T-cell (primary cell): ENCODE measurements around the gene SMPD3. TPM values are rescaled to one million over a fixed set of nuclear protein-coding genes. Genes with fewer than 3 reads are reported as not detected.

Experiments
- ATAC-seq, 4 experiments: fragments of 200-7000 bp in 3 of 4; fragments of 150-1000 bp in 1 of 4; cut with Tn5 transposase; replicated peaks in 1 of 4; 1 replicate in 3 of 4; 2 replicates in 1 of 4; pipeline ENCODE4 v1.10.0; 2021; ENCODE audit warnings: moderate library complexity in 3 of 4, mild to moderate bottlenecking in 2 of 4, moderate number of reproducible peaks in 1 of 4
- CTCF ChIA-PET, 2 donors: fragments of 300-600 bp; sonication (Branson Sonifier 250); formaldehyde crosslinking; loops; one replicate each; lab custom pipeline; 2022; ENCODE audit warnings: antibody characterized with exemption in 2 of 2; lab: Charles Lee
- POLR2A ChIA-PET, 2 donors: fragments of 300-600 bp; sonication (Branson Sonifier 250); formaldehyde crosslinking; loops; one replicate each; lab custom pipeline; 2022; ENCODE audit warnings: antibody characterized with exemption in 2 of 2; lab: Charles Lee
- DNase-seq, 35 experiments: peaks; one replicate each; pipeline versions ENCODE4 v3.0.0 to v3.0.0-alpha.2; 2013 to 2023
- H3K27ac ChIP-seq: one replicate; pipeline ENCODE4 v1.5.1; 2013; ENCODE audit warnings: low read length
- H3K27me3 ChIP-seq, 2 experiments: replicated peaks in 1 of 2; 1 replicate in 1 of 2; 2 replicates in 1 of 2; pipeline versions ENCODE4 v1.6.1 to v1.7.0; 2013; ENCODE audit warnings: low read length in 1 of 2, mixed read lengths in 1 of 2; ENCODE audit not compliant: control insufficient read depth in 2 of 2, insufficient read depth in 2 of 2; ENCODE audit errors: extremely low read depth in 1 of 2
- H3K36me3 ChIP-seq, 2 donors: 1 replicate in 1 of 2; 2 replicates in 1 of 2; pipeline versions ENCODE4 v1.6.1 to v1.7.0; 2013; ENCODE audit warnings: low read length in 1 of 2; ENCODE audit not compliant: control insufficient read depth in 2 of 2, insufficient read depth in 1 of 2; ENCODE audit errors: extremely low read depth in 1 of 2
- H3K4me1 ChIP-seq, 2 experiments: 1 replicate in 1 of 2; 2 replicates in 1 of 2; pipeline versions ENCODE4 v1.6.1 to v1.7.0; 2013; ENCODE audit warnings: low read length in 2 of 2, mixed read lengths in 1 of 2; ENCODE audit not compliant: insufficient read depth in 2 of 2, control insufficient read depth in 1 of 2; ENCODE audit errors: extremely low read depth in 1 of 2
- H3K4me3 ChIP-seq, 2 donors: 1 replicate in 1 of 2; 2 replicates in 1 of 2; pipeline versions ENCODE4 v1.5.1 to v1.7.0; 2013; ENCODE audit warnings: mild to moderate bottlenecking in 2 of 2, low read length in 1 of 2, moderate library complexity in 1 of 2; ENCODE audit not compliant: control insufficient read depth in 1 of 2; ENCODE audit errors: extremely low read depth in 1 of 2
- H3K9me3 ChIP-seq: 2 replicates; pipeline ENCODE4 v1.7.0; 2013
- H3K27ac Mint-ChIP-seq, 2 donors: one replicate each; pipeline ENCODE4 v1.8.0; 2020 to 2021; ENCODE audit warnings: mild to moderate bottlenecking in 2 of 2, mixed read lengths in 2 of 2
- H3K27me3 Mint-ChIP-seq, 2 donors: one replicate each; pipeline ENCODE4 v1.8.0; 2021 to 2022; ENCODE audit warnings: mixed read lengths in 2 of 2
- H3K36me3 Mint-ChIP-seq: one replicate; pipeline ENCODE4 v1.8.0; 2021; ENCODE audit warnings: mixed read lengths
- H3K4me1 Mint-ChIP-seq, 3 donors: one replicate each; pipeline ENCODE4 v1.8.0; 2020 to 2022; ENCODE audit warnings: mixed read lengths in 3 of 3, mild to moderate bottlenecking in 1 of 3
- H3K4me3 Mint-ChIP-seq, 3 donors: one replicate each; pipeline ENCODE4 v1.8.0; 2020 to 2022; ENCODE audit warnings: mild to moderate bottlenecking in 3 of 3, mixed read lengths in 3 of 3, moderate library complexity in 3 of 3
- H3K9me3 Mint-ChIP-seq, 3 donors: one replicate each; pipeline ENCODE4 v1.8.0; 2020 to 2022; ENCODE audit warnings: mixed read lengths in 3 of 3
- WGBS: methylation state at CpG from one replicate; pipeline ENCODE4 v1.1.5; 2013; ENCODE audit warnings: missing lambda C conversion rate; ENCODE audit not compliant: insufficient coverage; 5-methylcytosine and 5-hydroxymethylcytosine counted together
- total RNA-seq, 35 experiments: library from RNA in 6 of 35; stranded (reverse) in 6 of 35; fragments of 120-200 nt in 1 of 35; gene quantifications; one replicate each; pipeline versions ENCODE4 v1.2.1 to v1.2.4 and lab custom pipeline; 2013 to 2026

Gene SMPD3
- total RNA-seq, 5 donors from 2014 or later (not counting 1 experiment from before 2014, with no cell fraction given), result 0.93 to 2.3 (median 1.7) TPM

DNA sequence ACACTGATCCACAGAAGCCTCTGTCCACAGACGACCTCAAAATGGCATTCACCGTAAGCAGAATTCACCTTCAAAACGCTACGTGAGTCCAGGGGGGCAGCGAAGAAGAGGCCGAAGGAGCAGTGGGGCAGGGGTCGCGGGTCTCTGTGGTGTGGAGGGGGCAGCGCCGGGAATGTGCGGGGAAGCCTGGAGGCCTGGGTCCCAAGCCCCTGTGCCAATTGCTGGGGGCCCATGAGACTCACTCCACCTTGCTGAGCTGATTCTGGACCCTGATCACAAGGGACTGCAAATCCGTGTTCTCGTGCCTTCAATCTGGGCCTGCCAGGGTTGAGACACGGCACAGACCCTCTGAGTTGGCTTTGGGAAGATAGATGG is 43.3 kb upstream of the SMPD3 start:
- ATAC-seq (no peak), DNase-seq (no peak)
- no peak overlapping the region for H3K27ac Mint-ChIP-seq
- Histone ChIP-seq H3K9me3 (no peaks in the 10 kb centered on the region), H3K4me1 (no peaks in the 10 kb centered on the region), H3K36me3 (no peaks in the 10 kb centered on the region), H3K27ac (no peak overlapping the region), H3K27me3 (peaks cover 0 to 27% of the 10 kb centered on the region in 2 experiments), H3K4me3 (no peak overlapping the region)
- WGBS, result 85% methylated on average over 9 of the region's 14 CpGs
- no peak overlapping the region for H3K4me3 Mint-ChIP-seq
- H3K36me3 Mint-ChIP-seq, result no peaks in the 10 kb centered on the region
- peaks cover 0 to 5% (median 5%) of the 10 kb centered on the region in 3 donors for H3K4me1 Mint-ChIP-seq
- POLR2A ChIA-PET, result no interaction called here
- no peaks in the 10 kb centered on the region for H3K9me3 Mint-ChIP-seq
- no peaks in the 10 kb centered on the region for H3K27me3 Mint-ChIP-seq
- CTCF ChIA-PET, result no interaction called here

DNA sequence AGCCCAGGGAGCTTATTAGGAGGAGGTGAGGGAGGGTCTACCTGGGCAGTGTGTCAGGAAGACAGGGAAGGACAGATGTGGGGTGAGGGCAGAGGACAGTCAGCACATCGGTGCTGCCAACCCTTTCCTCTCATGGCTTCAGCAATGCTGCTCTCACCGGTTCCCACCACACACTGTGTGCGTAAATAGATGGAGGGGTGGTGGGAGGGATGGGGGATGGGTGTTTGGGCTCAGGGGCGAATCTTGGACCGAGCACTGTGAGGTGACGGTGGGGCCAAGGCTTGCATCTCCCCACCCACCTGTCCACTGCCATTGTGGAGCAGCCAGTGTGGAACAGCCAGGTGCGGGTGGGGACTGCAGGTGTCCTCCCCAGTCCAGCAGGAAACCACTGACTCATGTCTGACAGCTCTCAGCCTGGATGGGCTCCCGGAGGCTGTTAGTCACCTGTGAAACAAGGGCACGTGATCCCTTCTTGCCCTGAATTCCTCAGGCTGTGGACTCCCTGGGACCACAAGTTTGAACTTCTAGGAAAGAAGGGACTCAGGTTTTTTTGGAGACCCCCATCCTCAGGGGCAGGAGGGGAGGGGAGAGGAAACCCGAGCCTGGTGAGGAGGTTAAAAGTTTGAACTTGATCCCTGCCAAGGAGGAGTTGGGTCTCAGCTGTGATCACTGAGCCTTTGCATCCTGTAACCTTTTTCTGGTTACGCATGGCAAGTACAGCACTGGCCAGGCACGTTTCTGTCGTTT is 42.7 kb upstream of the SMPD3 start:
- DNase-seq (no peak), ATAC-seq (no peak)
- ChIA-PET POLR2A (interaction anchor here (0.5 to 0.7 kb wide), 2 partner anchors 10 to 772 kb away, joined by 3 to 5 read pairs; no protein-coding TSS in a partner anchor), CTCF (no interaction called here)
- Mint-ChIP-seq H3K4me3 (no peak overlapping the region), H3K27me3 (no peaks in the 10 kb centered on the region), H3K4me1 (peaks cover 0 to 5% (median 5%) of the 10 kb centered on the region in 3 donors), H3K36me3 (no peaks in the 10 kb centered on the region), H3K27ac (no peak overlapping the region), H3K9me3 (no peaks in the 10 kb centered on the region)
- H3K36me3 ChIP-seq, result no peaks in the 10 kb centered on the region
- H3K4me3 ChIP-seq, result no peak overlapping the region
- peaks cover 0 to 27% of the 10 kb centered on the region in 2 experiments for H3K27me3 ChIP-seq
- H3K4me1 ChIP-seq, result no peaks in the 10 kb centered on the region
- WGBS, result 35% methylated on average over 6 of the region's 13 CpGs
- H3K9me3 ChIP-seq, result no peaks in the 10 kb centered on the region
- no peak overlapping the region for H3K27ac ChIP-seq

DNA sequence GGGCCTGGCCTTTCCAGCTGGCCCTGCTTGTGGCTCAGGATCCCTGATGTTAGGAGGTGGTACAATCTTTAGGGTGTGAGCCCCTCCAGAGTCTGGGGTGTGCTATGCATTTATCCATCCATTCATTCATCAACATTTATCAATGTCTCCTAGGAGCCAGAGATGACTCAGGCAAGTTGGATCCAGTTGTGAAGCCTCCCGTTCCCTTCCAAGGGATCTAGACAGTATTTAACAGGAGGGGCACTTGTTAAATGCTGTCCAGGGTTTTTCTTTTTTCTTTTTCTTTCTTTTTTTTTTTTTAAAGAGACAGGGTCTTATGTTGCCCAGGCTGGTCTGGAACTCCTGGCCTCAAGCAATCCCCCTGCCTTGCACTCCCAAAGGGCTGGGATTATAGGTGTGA is 42.0 kb upstream of the SMPD3 start:
- H3K4me3 Mint-ChIP-seq, result no peak overlapping the region
- no peaks in the 10 kb centered on the region for H3K36me3 Mint-ChIP-seq
- H3K4me1 ChIP-seq, result no peaks in the 10 kb centered on the region
- no peaks in the 10 kb centered on the region for H3K9me3 ChIP-seq
- CTCF ChIA-PET, result no interaction called here
- POLR2A ChIA-PET, result interaction anchor here (0.5 to 0.7 kb wide), 2 partner anchors 9 to 773 kb away, joined by 3 to 5 read pairs; no protein-coding TSS in a partner anchor
- DNase-seq, result no peak
- H3K27ac Mint-ChIP-seq, result no peak overlapping the region
- ATAC-seq, result no peak
- H3K27me3 ChIP-seq, result peaks cover 0 to 27% of the 10 kb centered on the region in 2 experiments
- H3K4me3 ChIP-seq, result no peak overlapping the region
- no peaks in the 10 kb centered on the region for H3K9me3 Mint-ChIP-seq
- H3K27me3 Mint-ChIP-seq, result no peaks in the 10 kb centered on the region
- H3K27ac ChIP-seq, result no peak overlapping the region
- no CpG with 5 or more reads among the region's 1 CpG for WGBS
- no peaks in the 10 kb centered on the region for H3K36me3 ChIP-seq
- peaks cover 0 to 5% (median 5%) of the 10 kb centered on the region in 3 donors for H3K4me1 Mint-ChIP-seq

DNA sequence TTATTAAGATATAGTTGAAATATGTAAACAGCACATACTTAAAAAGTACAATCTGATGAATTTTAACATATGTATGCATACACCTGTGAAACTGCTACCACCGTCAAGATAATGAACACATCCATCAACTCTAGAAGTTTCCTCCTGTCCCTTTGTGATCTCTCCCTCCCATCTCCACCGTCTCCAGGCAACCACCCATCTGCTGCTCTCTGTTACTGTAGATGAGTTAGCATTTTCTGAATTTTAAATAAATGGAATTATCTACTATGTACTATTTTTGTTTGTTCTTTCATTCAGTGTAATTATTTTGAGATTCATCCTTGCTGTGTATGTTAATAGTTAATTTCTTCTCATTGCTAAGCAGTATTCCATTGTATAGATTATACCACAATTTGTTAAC is 40.2 kb upstream of the SMPD3 start:
- H3K27me3 Mint-ChIP-seq, result no peaks in the 10 kb centered on the region
- ChIA-PET POLR2A (no interaction called here), CTCF (interaction anchor here in 1 of 2 donors (0.6 kb wide), 1 partner anchor 909 kb away, joined by 3 read pairs; no protein-coding TSS in a partner anchor)
- H3K4me1 ChIP-seq, result no peaks in the 10 kb centered on the region
- no peak overlapping the region for H3K27ac ChIP-seq
- H3K4me3 Mint-ChIP-seq, result no peak overlapping the region
- peaks cover 0 to 5% (median 5%) of the 10 kb centered on the region in 3 donors for H3K4me1 Mint-ChIP-seq
- ATAC-seq, result no peak
- no peak overlapping the region for H3K4me3 ChIP-seq
- no CpG with 5 or more reads among the region's 2 CpGs for WGBS
- H3K9me3 Mint-ChIP-seq, result no peaks in the 10 kb centered on the region
- H3K36me3 ChIP-seq, result no peaks in the 10 kb centered on the region
- H3K9me3 ChIP-seq, result no peaks in the 10 kb centered on the region
- no peak overlapping the region for H3K27ac Mint-ChIP-seq
- H3K27me3 ChIP-seq, result peaks cover 0 to 23% of the 10 kb centered on the region in 2 experiments
- H3K36me3 Mint-ChIP-seq, result no peaks in the 10 kb centered on the region
- DNase-seq, result no peak

DNA sequence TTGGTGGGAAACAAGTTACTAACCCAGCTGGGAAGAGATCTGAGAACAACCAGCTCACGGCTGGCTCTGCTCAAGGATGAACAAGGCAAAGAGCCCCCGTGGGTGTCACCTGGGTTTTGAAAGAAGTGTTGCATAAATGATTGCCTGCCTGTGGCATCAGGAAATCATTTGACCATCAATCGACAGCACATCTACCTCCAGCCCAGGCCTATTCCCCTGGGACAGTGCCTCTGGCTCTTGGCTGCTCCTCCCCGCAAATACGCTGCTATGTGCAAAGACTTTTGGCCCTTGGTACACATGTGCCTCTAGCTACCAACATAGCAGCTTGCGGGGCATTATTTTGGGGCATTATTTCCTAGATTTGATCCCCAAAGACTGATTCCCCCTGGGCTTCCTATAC is 39.4 kb upstream of the SMPD3 start:
- no peaks in the 10 kb centered on the region for H3K36me3 ChIP-seq
- H3K4me3 Mint-ChIP-seq, result no peak overlapping the region
- H3K9me3 Mint-ChIP-seq, result no peaks in the 10 kb centered on the region
- no peak overlapping the region for H3K27ac ChIP-seq
- no peaks in the 10 kb centered on the region for H3K9me3 ChIP-seq
- H3K4me1 Mint-ChIP-seq, result peaks cover 0 to 5% (median 5%) of the 10 kb centered on the region in 3 donors
- H3K4me1 ChIP-seq, result no peaks in the 10 kb centered on the region
- ChIA-PET CTCF (no interaction called here), POLR2A (no interaction called here)
- no peak overlapping the region for H3K27ac Mint-ChIP-seq
- no peaks in the 10 kb centered on the region for H3K36me3 Mint-ChIP-seq
- H3K27me3 ChIP-seq, result peaks cover 0 to 18% of the 10 kb centered on the region in 2 experiments
- 91% methylated on average over 4 of the region's 6 CpGs for WGBS
- H3K4me3 ChIP-seq, result no peak overlapping the region
- DNase-seq (no peak), ATAC-seq (no peak)
- no peaks in the 10 kb centered on the region for H3K27me3 Mint-ChIP-seq

DNA sequence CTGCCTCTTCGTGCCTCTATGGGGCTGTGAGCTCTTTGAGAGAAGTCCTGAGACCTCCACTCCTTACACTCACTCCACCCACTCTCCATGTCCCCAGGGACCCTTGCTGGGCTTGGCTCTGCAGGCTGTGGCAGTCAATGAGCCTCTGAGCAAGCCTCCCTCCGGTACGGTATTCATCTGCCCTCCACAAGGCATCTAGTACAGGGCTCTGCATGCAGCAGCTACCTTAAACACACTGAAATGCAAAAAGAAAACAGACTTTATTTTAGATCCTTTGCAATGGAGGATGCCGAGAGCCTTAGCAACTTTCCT is 38.9 kb upstream of the SMPD3 start:
- no peaks in the 10 kb centered on the region for H3K4me1 ChIP-seq
- POLR2A ChIA-PET, result no interaction called here
- Mint-ChIP-seq H3K27me3 (no peaks in the 10 kb centered on the region), H3K9me3 (no peaks in the 10 kb centered on the region), H3K36me3 (no peaks in the 10 kb centered on the region), H3K4me1 (peaks cover 0 to 5% (median 5%) of the 10 kb centered on the region in 3 donors), H3K27ac (no peak overlapping the region), H3K4me3 (no peak overlapping the region)
- H3K9me3 ChIP-seq, result no peaks in the 10 kb centered on the region
- H3K4me3 ChIP-seq, result no peak overlapping the region
- CTCF ChIA-PET, result no interaction called here
- ATAC-seq, result no peak
- H3K27ac ChIP-seq, result no peak overlapping the region
- peaks cover 0 to 14% of the 10 kb centered on the region in 2 experiments for H3K27me3 ChIP-seq
- WGBS, result 44% methylated on average over 3 of the region's 4 CpGs
- no peak for DNase-seq
- H3K36me3 ChIP-seq, result no peaks in the 10 kb centered on the region
